ENCODE data around the gene TBC1D2.
"Not testable (repeated sequence)": the region's sequence is repeated elsewhere in the genome, so short reads cannot be mapped to it uniquely, and the experiment has no call there.

The TBC1D2 gene

GRCh38 chr9:98285446-98285845, 30.0 kb upstream of the TBC1D2 start:
- ATAC-seq (replicated peaks; ENCODE audit: extremely low read depth, poor library complexity, severe bottlenecking) (no peak), DNase-seq (ENCODE audit: low spot score in 2 of 2) (no peak)
- H3K36me3 Mint-ChIP-seq (ENCODE audit: insufficient read depth), result no peaks in the 10 kb centered on the region
- H3K27me3 Mint-ChIP-seq, result peaks cover 33% of the 10 kb centered on the region
- no peaks in the 10 kb centered on the region for H3K4me1 Mint-ChIP-seq
- H3K9me3 Mint-ChIP-seq, result no peaks in the 10 kb centered on the region
- no peak overlapping the region for H3K4me3 Mint-ChIP-seq
- no peak overlapping the region for H3K27ac Mint-ChIP-seq (ENCODE audit: low read depth)

GRCh38 chr9:98284754-98285153, 29.3 kb upstream of the TBC1D2 start:
- H3K27me3 Mint-ChIP-seq, result peaks cover 39% of the 10 kb centered on the region
- H3K4me1 Mint-ChIP-seq, result no peaks in the 10 kb centered on the region

GRCh38 chr9:98283143-98283542, 27.7 kb upstream of the TBC1D2 start:
- not testable (repeated sequence) for H3K27ac Mint-ChIP-seq (ENCODE audit: low read depth); DNase-seq (ENCODE audit: low spot score in 2 of 2); H3K9me3 Mint-ChIP-seq; H3K4me1 Mint-ChIP-seq; H3K4me3 Mint-ChIP-seq; H3K36me3 Mint-ChIP-seq (ENCODE audit: insufficient read depth); ATAC-seq (replicated peaks; ENCODE audit: extremely low read depth, poor library complexity, severe bottlenecking)
- H3K27me3 Mint-ChIP-seq, result peaks cover 54% of the 10 kb centered on the region

More at GRCh38 chr9:98284754-98285153, 29.3 kb upstream of the TBC1D2 start:
- Mint-ChIP-seq H3K36me3 (ENCODE audit: insufficient read depth) (no peaks in the 10 kb centered on the region), H3K4me3 (no peak overlapping the region), H3K9me3 (no peaks in the 10 kb centered on the region), H3K27ac (ENCODE audit: low read depth) (no peak overlapping the region)
- ATAC-seq (replicated peaks; ENCODE audit: extremely low read depth, poor library complexity, severe bottlenecking) (no peak), DNase-seq (ENCODE audit: low spot score in 2 of 2) (no peak)

- no peaks in the 10 kb centered on the region for H3K36me3 Mint-ChIP-seq (ENCODE audit: insufficient read depth)
- DNase-seq (ENCODE audit: low spot score in 2 of 2), result no peak
- peaks cover 51% of the 10 kb centered on the region for H3K27me3 Mint-ChIP-seq
These were observed 25.8 kb upstream of the TBC1D2 start for GRCh38 chr9:98281281-98281680.

GRCh38 chr9:98280574-98280973, 25.1 kb upstream of the TBC1D2 start:
- Mint-ChIP-seq H3K36me3 (ENCODE audit: insufficient read depth) (no peaks in the 10 kb centered on the region), H3K27me3 (peaks cover 54% of the 10 kb centered on the region), H3K27ac (ENCODE audit: low read depth) (no peak overlapping the region), H3K4me1 (no peaks in the 10 kb centered on the region), H3K9me3 (no peaks in the 10 kb centered on the region), H3K4me3 (no peak overlapping the region)
- DNase-seq (ENCODE audit: low spot score in 2 of 2) (no peak), ATAC-seq (replicated peaks; ENCODE audit: extremely low read depth, poor library complexity, severe bottlenecking) (no peak)

More at GRCh38 chr9:98281281-98281680, 25.8 kb upstream of the TBC1D2 start:
- Mint-ChIP-seq H3K27ac (ENCODE audit: low read depth) (no peak overlapping the region), H3K9me3 (no peaks in the 10 kb centered on the region), H3K4me3 (no peak overlapping the region), H3K4me1 (no peaks in the 10 kb centered on the region)
- no peak for ATAC-seq (replicated peaks; ENCODE audit: extremely low read depth, poor library complexity, severe bottlenecking)

GRCh38 chr9:98280162-98280561, 24.7 kb upstream of the TBC1D2 start:
- DNase-seq (ENCODE audit: low spot score in 2 of 2) (no peak), ATAC-seq (replicated peaks; ENCODE audit: extremely low read depth, poor library complexity, severe bottlenecking) (no peak)
- Mint-ChIP-seq H3K4me3 (no peak overlapping the region), H3K9me3 (no peaks in the 10 kb centered on the region), H3K4me1 (no peaks in the 10 kb centered on the region), H3K36me3 (ENCODE audit: insufficient read depth) (no peaks in the 10 kb centered on the region), H3K27ac (ENCODE audit: low read depth) (no peak overlapping the region), H3K27me3 (peaks cover 56% of the 10 kb centered on the region)

- no peak overlapping the region for H3K27ac Mint-ChIP-seq (ENCODE audit: low read depth)
- H3K9me3 Mint-ChIP-seq, result no peaks in the 10 kb centered on the region
- H3K4me1 Mint-ChIP-seq, result no peaks in the 10 kb centered on the region
- H3K36me3 Mint-ChIP-seq (ENCODE audit: insufficient read depth), result no peaks in the 10 kb centered on the region
- no peak for DNase-seq (ENCODE audit: low spot score in 2 of 2)
- no peak for ATAC-seq (replicated peaks; ENCODE audit: extremely low read depth, poor library complexity, severe bottlenecking)
- H3K4me3 Mint-ChIP-seq, result no peak overlapping the region
- peaks cover 74% of the 10 kb centered on the region for H3K27me3 Mint-ChIP-seq
These were observed 21.5 kb upstream of the TBC1D2 start for GRCh38 chr9:98276907-98277469.

- H3K4me1 Mint-ChIP-seq, result no peaks in the 10 kb centered on the region
- H3K27me3 Mint-ChIP-seq, result peaks cover 74% of the 10 kb centered on the region
- H3K4me3 Mint-ChIP-seq, result no peak overlapping the region
- no peaks in the 10 kb centered on the region for H3K36me3 Mint-ChIP-seq (ENCODE audit: insufficient read depth)
- no peak for DNase-seq (ENCODE audit: low spot score in 2 of 2)
- H3K9me3 Mint-ChIP-seq, result no peaks in the 10 kb centered on the region
- H3K27ac Mint-ChIP-seq (ENCODE audit: low read depth), result no peak overlapping the region
- ATAC-seq (replicated peaks; ENCODE audit: extremely low read depth, poor library complexity, severe bottlenecking), result no peak
These were observed 19.7 kb upstream of the TBC1D2 start for GRCh38 chr9:98275159-98275558.

GRCh38 chr9:98272083-98272482, 16.6 kb upstream of the TBC1D2 start:
- Mint-ChIP-seq H3K4me3 (no peak overlapping the region), H3K36me3 (ENCODE audit: insufficient read depth) (no peaks in the 10 kb centered on the region), H3K27me3 (peaks cover 86% of the 10 kb centered on the region), H3K4me1 (no peaks in the 10 kb centered on the region), H3K9me3 (no peaks in the 10 kb centered on the region), H3K27ac (ENCODE audit: low read depth) (no peak overlapping the region)
- ATAC-seq (replicated peaks; ENCODE audit: extremely low read depth, poor library complexity, severe bottlenecking), result no peak
- DNase-seq (ENCODE audit: low spot score in 2 of 2), result no peak

GRCh38 chr9:98271479-98271878, 16.0 kb upstream of the TBC1D2 start:
- ATAC-seq (replicated peaks; ENCODE audit: extremely low read depth, poor library complexity, severe bottlenecking) (no peak), DNase-seq (ENCODE audit: low spot score in 2 of 2) (no peak)
- H3K4me3 Mint-ChIP-seq, result no peak overlapping the region
- H3K27ac Mint-ChIP-seq (ENCODE audit: low read depth), result no peak overlapping the region
- peaks cover 84% of the 10 kb centered on the region for H3K27me3 Mint-ChIP-seq
- H3K36me3 Mint-ChIP-seq (ENCODE audit: insufficient read depth), result no peaks in the 10 kb centered on the region
- H3K4me1 Mint-ChIP-seq, result no peaks in the 10 kb centered on the region
- no peaks in the 10 kb centered on the region for H3K9me3 Mint-ChIP-seq

- not testable (repeated sequence) for H3K36me3 Mint-ChIP-seq (ENCODE audit: insufficient read depth); ATAC-seq (replicated peaks; ENCODE audit: extremely low read depth, poor library complexity, severe bottlenecking); H3K27ac Mint-ChIP-seq (ENCODE audit: low read depth); H3K4me1 Mint-ChIP-seq; H3K4me3 Mint-ChIP-seq; H3K9me3 Mint-ChIP-seq; DNase-seq (ENCODE audit: low spot score in 2 of 2)
- peaks cover 78% of the 10 kb centered on the region for H3K27me3 Mint-ChIP-seq
These were observed 14.8 kb upstream of the TBC1D2 start for GRCh38 chr9:98270284-98270683.

GRCh38 chr9:98269652-98270051, 14.2 kb upstream of the TBC1D2 start:
- H3K4me3 Mint-ChIP-seq; H3K4me1 Mint-ChIP-seq; ATAC-seq (replicated peaks; ENCODE audit: extremely low read depth, poor library complexity, severe bottlenecking); H3K27ac Mint-ChIP-seq (ENCODE audit: low read depth); DNase-seq (ENCODE audit: low spot score in 2 of 2); H3K9me3 Mint-ChIP-seq; H3K36me3 Mint-ChIP-seq (ENCODE audit: insufficient read depth): not testable (repeated sequence)
- H3K27me3 Mint-ChIP-seq, result peaks cover 72% of the 10 kb centered on the region

GRCh38 chr9:98267556-98267955, 12.1 kb upstream of the TBC1D2 start:
- not testable (repeated sequence) for ATAC-seq (replicated peaks; ENCODE audit: extremely low read depth, poor library complexity, severe bottlenecking); DNase-seq (ENCODE audit: low spot score in 2 of 2); H3K27ac Mint-ChIP-seq (ENCODE audit: low read depth); H3K9me3 Mint-ChIP-seq; H3K36me3 Mint-ChIP-seq (ENCODE audit: insufficient read depth); H3K4me1 Mint-ChIP-seq; H3K4me3 Mint-ChIP-seq
- H3K27me3 Mint-ChIP-seq, result peaks cover 53% of the 10 kb centered on the region

Measured in central memory CD8-positive, alpha-beta T cell (primary cell).